ENCODE measurements around the gene FBLN1.
A peak's percentile ranks its signal among the peaks of the same experiment; 100 is the strongest.
"Not testable (repeated sequence)": the region's sequence is repeated elsewhere in the genome, so short reads cannot be mapped to it uniquely, and the experiment has no call there.

The FBLN1 gene

GRCh38 chr22:45616432-45616831, 113.7 kb downstream of the FBLN1 start:
- DNase-seq: no peak

GRCh38 chr22:45617948-45618347, 115.3 kb downstream of the FBLN1 start:
- no peak for DNase-seq

- no peak for DNase-seq
Observed at GRCh38 chr22:45620706-45621105, 118.0 kb downstream of the FBLN1 start.

- DNase-seq: no peak
Observed at GRCh38 chr22:45621836-45622600, 119.3 kb downstream of the FBLN1 start.

- not testable (repeated sequence) for DNase-seq
Observed at GRCh38 chr22:45623464-45624145, 120.9 kb downstream of the FBLN1 start.

- DNase-seq: peak; percentile 60
Observed at GRCh38 chr22:45626198-45626651, 123.5 kb downstream of the FBLN1 start.

- DNase-seq: no peak
Observed at GRCh38 chr22:45627489-45628233, 125.0 kb downstream of the FBLN1 start.

- DNase-seq: no peak
Observed at GRCh38 chr22:45628515-45628914, 125.8 kb downstream of the FBLN1 start.

- peak; percentile 73 for DNase-seq
Observed at GRCh38 chr22:45629469-45630089, 126.9 kb downstream of the FBLN1 start.

- no peak for DNase-seq
Observed at GRCh38 chr22:45630436-45630835, 127.8 kb downstream of the FBLN1 start.

GRCh38 chr22:45631140-45631840, 128.6 kb downstream of the FBLN1 start:
- no peak for DNase-seq

- no peak for DNase-seq
Observed at GRCh38 chr22:45631841-45632238, 129.2 kb downstream of the FBLN1 start.

GRCh38 chr22:45632791-45633515, 130.3 kb downstream of the FBLN1 start:
- DNase-seq: no peak

GRCh38 chr22:45636683-45637082, 134.0 kb downstream of the FBLN1 start:
- no peak for DNase-seq

GRCh38 chr22:45638197-45638596, 135.5 kb downstream of the FBLN1 start:
- no peak for DNase-seq

- peak; percentile 55 for DNase-seq
Observed at GRCh38 chr22:45638834-45639746, 136.4 kb downstream of the FBLN1 start.

GRCh38 chr22:45639747-45640102, 137.0 kb downstream of the FBLN1 start:
- DNase-seq: no peak

GRCh38 chr22:45640291-45640940, 137.7 kb downstream of the FBLN1 start:
- DNase-seq: no peak

- DNase-seq: no peak
Observed at GRCh38 chr22:45640941-45641621, 138.4 kb downstream of the FBLN1 start.

GRCh38 chr22:45642986-45643385, 140.3 kb downstream of the FBLN1 start:
- DNase-seq: no peak

All from NCI-H510A (cell line).